ENCODE measurements around the gene SIPA1L3.

The SIPA1L3 gene

DNA sequence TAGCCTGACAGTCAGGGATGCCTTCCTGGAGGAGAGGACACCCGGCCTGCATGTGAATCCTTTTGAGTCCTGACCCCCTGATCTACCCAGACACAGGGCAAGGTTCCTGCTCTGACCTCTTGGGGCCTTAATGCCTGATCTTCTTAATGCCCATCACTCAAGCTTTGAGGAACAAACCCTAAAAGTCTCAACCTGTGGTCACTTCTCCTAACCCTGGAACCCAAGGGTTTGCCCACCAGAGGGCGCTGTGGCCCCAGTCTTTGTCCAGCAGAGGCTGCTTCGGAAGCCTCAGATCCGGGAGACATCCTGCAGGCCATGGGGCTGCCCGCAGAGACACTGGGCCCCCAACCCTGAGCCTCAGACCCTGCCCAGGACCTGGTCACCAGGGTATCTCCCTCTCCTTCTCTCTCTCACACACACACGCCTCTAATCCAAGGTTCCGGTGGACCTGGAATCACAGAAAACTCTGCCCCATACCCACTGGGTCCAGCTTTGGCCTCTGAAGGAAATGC, 326.8 kb downstream of the SIPA1L3 start:
- DNase-seq (ENCODE audit: low read depth in 2 of 2), result peak in 1 of 2 donors; percentile 40

DNA sequence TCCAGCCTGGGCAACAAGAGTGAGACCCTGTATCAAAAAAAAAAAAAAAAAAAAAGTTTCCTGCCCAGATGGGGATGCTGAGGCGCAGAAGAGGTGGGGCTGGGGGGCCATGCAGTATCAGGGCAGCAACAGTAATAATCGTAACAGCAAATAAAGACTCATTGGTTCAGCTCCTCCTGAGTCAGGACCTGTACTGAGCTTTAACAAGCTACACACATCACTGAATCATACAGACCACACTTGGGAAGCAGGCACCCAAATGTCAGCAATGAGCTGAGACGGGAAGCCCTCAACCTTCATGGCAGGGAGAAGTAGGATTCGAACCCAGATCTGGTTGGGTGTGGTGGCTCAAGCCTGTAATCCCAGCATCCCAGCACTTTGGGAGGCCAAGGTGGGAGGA, 327.6 kb downstream of the SIPA1L3 start:
- no peak for DNase-seq (ENCODE audit: low read depth in 2 of 2)

DNA sequence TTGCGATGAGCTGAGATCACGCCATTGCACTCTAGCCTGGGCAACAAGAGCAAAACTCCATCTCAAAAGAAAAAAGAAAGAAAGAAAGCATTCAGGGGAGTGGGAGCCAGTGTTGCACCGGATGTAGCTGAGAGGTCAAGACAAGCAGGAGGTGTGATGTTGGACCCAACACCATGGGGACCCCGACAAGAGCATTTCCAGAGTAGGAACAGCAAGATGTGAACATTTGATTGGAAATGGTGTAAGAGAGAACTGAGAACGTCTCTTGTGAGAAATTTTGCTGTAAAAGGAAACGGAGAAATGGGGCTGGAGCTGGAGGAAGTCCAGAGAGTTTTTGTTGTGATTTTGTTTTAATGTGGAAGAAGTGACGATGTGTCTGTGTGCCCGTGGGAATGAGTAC, 332.8 kb downstream of the SIPA1L3 start:
- DNase-seq (ENCODE audit: low read depth in 2 of 2), result no peak

DNA sequence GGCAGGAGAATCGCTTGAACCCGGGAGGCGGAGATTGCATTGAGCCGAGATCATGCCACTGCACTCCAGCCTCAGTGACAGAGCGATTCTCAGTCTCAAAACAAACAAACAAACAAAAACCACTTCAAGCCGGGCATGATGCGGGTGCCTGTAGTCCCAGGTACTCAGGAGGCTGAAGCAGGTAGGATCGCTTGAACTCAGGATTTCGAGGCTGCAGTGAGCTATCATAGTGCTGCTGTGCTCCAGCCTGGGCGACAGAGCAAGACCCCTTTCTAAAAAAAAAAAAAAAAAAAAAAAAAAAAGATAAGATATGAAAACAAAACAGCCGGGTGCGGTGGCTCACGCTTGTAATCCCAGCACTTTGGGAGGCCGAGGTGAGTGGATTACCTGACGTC, 336.3 kb downstream of the SIPA1L3 start:
- no peak for DNase-seq (ENCODE audit: low read depth in 2 of 2)

DNA sequence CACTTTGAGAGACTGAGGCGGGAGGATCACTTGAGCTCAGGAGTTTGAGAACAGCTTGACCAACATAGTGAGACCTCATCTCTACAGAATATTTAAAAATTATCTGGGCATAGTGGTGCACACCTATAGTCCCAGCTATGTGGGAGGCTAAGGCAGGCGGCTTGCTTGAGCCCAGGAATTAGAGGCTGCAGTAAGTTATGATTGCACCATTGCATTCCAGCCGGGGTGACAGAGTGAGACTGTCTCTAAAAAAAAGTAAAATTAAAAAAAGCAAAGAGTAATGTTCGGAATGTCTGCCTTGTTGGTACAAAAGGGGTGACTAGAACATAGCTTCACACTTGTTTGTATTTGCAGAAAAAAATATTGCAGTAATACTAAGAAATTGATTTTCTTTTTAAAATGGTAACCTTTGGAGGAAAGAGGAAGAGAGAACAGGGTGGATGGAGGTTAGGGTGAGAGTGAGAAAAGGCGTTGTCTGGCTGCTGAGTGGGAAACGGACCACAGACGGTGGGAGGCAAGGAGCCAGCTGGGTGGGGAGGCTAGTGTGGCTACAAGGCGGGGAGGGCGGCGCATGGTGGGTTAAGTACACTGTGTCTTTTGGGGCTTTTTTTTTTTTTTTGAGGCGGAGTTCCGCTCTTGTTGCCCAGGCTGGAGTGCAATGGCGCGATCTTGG, 339.0 kb downstream of the SIPA1L3 start:
- DNase-seq (ENCODE audit: low read depth in 2 of 2), result no peak

DNA sequence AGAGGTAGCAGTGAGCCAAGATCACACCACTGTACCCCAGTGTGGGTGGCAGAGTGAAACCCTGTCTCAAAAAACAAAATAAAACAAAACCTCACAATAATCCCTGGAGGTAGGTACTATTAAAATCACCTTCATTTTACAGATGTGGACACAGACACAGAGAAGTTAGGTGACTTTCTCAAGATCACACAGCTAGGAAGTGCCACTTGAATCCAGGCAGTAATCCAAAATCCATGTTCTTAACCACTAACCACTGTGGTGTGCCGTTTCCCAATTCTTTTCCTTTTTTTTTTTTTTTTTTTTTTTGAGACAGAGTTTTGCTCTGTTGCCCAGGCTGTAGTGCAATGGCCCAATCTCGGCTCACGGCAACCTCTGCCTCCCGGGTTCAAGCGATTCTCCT, 340.1 kb downstream of the SIPA1L3 start:
- no peak for DNase-seq (ENCODE audit: low read depth in 2 of 2)

DNA sequence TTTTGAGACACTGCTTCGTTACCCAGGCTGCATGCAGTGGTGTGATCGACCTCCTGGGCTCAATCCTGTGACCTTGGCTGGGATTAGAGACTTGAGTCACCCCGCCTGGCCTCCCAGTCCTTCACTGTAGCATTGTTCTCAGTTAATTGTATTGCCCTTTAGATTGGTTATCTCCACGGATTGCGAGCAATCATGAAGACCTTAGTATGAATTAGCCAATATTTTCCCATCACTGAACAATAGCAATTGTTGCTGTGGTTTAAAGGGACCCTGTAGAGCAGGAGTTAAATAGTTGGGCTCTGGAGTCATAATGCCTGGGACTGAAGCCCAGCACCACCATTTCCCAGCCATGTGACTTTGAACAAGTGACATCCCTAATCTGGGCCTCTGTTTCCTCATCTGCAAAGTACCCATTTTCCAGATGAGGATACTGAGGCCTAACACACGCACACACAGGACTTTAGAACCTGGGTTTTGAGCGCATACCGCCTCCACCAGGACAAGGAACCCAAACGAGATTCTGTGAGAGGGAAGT, 340.8 kb downstream of the SIPA1L3 start:
- no peak for DNase-seq (ENCODE audit: low read depth in 2 of 2)

DNA sequence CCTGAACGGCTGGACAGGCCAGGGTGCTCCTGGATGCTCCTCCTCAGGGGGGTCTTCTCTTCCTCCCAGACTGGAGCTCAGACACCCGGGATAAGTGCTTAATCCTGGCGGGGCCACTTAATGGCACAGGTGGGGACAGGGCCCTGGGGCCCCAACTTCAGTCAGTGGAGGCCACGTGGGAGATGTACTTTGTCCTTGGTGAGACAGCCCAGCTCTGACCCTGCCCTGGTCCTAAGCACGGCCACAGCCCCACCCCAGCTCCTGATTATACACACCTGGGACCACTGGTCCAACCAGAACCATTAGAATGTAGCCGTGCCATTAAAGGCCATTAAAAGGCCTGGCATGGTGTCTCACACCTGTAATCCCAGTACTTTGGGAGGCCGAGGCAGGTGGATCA, 341.4 kb downstream of the SIPA1L3 start:
- DNase-seq (ENCODE audit: low read depth in 2 of 2), result no peak

DNA sequence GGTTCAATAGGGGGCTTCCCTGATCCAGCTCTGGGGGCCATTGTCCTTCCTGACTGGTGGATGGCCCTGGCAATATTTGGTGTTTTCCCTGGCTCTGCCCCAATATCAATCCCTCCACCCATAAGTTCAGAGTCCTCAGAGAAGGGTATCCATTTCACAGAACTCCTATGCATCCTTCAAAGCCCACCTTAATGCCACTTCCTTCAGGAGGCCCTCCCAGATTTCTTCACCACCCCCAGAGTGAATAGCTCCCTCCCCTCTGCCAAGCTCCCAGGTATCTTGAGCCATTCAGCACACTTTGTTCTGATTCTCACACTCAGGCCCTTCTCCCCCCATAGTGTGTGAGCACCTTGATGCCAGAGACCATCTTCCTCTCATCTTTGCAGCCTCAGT, 343.4 kb downstream of the SIPA1L3 start:
- no peak for DNase-seq (ENCODE audit: low read depth in 2 of 2)

DNA sequence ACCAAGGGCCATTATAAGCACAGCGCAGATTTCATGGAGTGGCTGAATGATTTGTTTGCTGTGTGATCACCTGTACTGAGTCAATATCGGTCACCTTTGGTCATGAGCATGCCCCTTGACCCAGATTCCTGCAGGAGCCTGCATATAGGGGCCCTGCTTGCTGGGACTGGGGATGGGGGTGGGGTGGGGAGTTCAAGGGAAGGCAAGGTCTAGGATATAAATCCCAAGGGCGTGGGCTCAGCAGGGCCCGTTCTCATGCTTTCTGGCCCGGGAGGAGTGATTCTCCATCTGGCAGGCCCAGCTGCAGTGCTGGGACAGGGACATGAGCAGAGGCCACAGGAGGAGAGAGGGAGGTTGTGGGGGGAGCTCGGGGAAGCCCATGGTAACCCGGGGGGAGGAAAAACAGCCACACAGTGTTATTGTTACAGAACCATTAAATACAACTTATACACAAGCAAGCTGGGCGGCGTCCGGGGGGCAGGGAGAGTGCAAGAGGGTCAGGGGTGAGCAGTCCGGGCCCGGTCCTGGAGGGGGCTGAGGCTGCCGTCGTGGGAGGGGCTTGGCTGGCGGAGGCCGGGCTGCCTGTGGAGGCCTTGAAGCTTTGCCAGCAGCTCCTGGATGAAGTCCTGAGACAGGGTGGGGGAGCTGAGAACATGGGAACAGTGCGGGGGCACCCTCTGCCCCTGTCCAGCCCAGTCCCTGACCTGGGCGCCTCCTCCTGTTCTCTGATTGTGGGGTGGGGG, 344.0 kb downstream of the SIPA1L3 start:
- DNase-seq (ENCODE audit: low read depth in 2 of 2), result no peak

DNA sequence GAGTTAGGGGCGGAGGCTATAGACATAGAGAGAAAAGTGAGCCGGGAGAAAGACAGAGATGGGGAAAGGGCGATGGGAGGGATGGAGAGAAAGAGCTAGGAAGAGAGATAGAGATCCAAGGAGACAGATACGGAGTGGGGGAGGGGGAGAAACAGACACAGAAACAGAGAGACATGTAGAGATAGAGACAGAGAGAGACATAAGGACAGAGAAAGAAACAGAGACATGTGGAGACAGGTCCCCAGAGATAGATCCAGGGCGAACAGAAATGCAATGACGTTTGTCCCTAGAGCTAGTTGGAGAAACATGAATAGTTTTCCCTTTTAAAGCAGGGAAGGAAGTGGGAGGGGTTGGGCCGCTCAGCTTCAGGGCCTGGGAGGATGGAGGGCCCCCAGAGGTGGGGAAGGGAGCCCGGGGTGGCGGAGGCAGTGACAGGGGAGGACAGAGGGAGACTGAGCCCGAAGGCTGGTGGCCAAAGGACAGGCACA, 344.6 kb downstream of the SIPA1L3 start:
- DNase-seq (ENCODE audit: low read depth in 2 of 2), result no peak

DNA sequence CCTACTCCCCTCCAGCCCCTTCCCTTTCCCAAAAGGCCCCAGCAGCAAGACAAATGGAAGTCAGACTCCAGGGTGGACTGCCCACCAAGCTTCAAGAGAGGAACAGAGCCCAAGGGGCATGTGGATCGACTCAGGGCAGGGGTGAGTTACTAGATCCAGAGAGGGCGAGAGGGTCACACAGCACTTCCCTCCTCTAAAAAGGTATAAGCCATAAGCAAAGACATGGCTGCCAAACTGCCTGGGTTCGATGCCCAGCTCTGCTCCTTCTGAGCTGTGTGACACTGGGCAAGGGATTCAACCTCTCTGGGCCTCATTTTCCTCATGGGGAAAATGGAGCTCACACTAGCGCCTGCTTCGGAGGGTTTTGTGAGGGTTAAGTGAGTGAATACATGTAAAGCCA, 345.4 kb downstream of the SIPA1L3 start:
- no peak for DNase-seq (ENCODE audit: low read depth in 2 of 2)

DNA sequence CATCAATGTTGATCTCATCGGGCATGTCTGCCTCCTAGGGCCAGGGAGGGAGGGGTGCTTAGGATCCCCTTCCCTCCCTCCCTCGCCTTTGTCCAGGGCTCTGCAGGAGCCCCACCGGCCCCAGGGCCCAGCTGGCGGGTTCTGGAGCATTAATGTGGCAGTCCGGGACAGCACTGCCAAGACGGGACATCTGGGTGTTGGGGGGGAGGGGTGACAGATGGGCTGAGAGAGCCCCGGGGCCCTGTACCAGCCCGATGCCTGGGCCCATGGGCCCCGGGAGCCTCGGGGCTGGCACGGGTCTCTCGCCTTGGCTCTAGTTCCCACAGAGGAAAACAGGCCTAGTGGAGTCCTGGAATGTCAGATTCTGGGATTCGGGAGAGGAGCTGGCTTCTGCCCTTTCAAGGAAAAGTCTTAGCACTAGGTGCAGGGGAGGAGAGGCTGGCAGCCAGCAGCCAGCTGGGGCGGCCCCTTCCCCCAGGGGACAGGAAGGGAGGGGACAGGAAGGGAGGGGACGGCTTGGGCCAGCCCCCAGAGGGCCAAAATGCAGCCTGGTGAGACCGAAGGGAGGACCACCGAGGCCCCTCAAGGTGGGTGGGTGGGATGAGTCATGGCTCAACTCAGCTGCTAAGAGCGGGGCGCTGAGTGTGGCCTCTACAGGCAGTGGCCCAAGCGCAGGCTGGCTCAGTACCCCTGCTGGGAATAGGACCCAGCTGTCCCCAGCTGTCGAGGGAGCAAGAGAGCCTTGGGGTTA, 346.1 kb downstream of the SIPA1L3 start:
- no peak for DNase-seq (ENCODE audit: low read depth in 2 of 2)

DNA sequence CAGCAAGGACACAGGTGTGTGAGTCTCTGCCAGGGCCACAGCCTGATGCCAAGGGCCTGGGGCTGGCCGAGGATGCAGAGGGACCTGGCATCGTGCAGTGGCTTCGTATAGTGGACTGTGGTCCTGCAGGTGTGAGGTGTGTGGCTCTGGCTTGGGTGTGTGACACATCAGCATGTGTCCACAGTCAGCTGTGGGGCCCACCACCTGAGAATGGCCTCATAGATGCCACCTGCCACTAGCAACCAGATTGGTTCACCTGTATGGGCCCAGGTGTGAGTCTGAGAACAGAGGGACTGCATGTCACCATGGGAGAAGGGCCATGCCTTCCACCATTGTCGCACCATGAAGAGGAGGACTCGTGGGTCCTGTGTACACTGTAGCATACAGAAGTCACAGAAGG, 346.8 kb downstream of the SIPA1L3 start:
- no peak for DNase-seq (ENCODE audit: low read depth in 2 of 2)

DNA sequence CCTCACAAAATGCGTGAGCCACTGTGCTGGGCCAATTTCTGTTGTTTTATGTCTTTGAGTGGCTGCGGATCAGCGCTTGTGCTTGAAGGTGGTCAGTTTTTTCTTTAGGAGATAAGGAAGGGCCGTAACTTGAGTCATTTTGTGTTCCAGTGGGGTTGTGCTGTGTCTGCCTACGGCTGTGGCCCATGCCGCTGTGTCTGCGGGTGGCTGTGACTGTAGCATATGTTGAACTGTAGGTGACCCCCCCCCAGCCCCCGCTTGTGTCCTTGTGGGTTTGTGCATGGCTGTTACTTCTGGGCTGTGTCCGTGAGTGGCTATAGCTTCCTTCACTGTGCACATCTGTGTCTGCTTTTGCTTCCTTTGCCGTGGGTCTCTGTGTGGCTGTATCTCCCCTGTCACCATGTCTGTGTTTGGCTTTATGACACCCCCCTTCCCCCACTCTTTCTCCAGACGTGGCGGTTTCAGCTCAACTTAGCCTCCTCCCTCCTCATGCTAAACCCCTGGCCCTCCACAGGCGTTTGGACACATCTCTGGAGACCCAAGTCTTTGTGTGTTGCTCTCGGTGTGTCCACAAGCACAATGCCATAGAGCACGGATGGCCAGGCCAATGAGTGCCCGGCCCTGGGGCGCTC, 348.5 kb downstream of the SIPA1L3 start:
- DNase-seq (ENCODE audit: low read depth in 2 of 2), result no peak

Measured in stimulated activated CD8-positive, alpha-beta memory T cell treated with anti-CD3 and anti-CD28 coated beads, Interleukin-15, amount 100 ng/mL, for 4 hours (primary cell).